HepG2 (cell line): ENCODE results near the gene DRC7. TPM values are rescaled to one million over a fixed set of nuclear protein-coding genes. Genes with fewer than 3 reads are reported as not detected.

Source experiments
- E2F2 ChIP-seq: sonication (generic); formaldehyde crosslinking; IDR thresholded peaks from 2 replicates; pipeline ENCODE4 v1.4.0; 2020; ENCODE audit warnings: missing genetic modification reagents, borderline replicate concordance
- ELF3 ChIP-seq: IDR thresholded peaks from 2 replicates; pipeline ENCODE4 v1.6.1; 2016; ENCODE audit warnings: missing genetic modification reagents, missing compliant biosample characterization
- ETS1 ChIP-seq: sonication (generic); formaldehyde crosslinking; IDR thresholded peaks from 2 replicates; pipeline ENCODE4 v1.4.0; 2020; ENCODE audit warnings: missing genetic modification reagents
- IKZF1 ChIP-seq: fragments of 450-650 bp; IDR thresholded peaks from 2 replicates; pipeline ENCODE4 v1.7.1; 2016
- MTF2 ChIP-seq: sonication (generic); formaldehyde crosslinking; IDR thresholded peaks from 2 replicates; pipeline ENCODE4 v1.5.0; 2020; ENCODE audit warnings: missing genetic modification reagents, borderline replicate concordance
- MZF1 ChIP-seq: sonication (generic); formaldehyde crosslinking; IDR thresholded peaks from 2 replicates; pipeline ENCODE4 v1.8.1; 2023; ENCODE audit warnings: mild to moderate bottlenecking, missing genetic modification reagents, borderline replicate concordance
- NONO ChIP-seq, 2 experiments: fragments of 450-650 bp in 1 of 2; sonication (generic) in 1 of 2; formaldehyde crosslinking in 1 of 2; IDR thresholded peaks in 1 of 2; conservative IDR thresholded peaks in 1 of 2; 2 replicates each; pipeline versions ENCODE4 v1.6.1 to v1.8.0; 2017 to 2022; ENCODE audit warnings: mild to moderate bottlenecking in 1 of 2, missing genetic modification reagents in 1 of 2, moderate library complexity in 1 of 2
- RBFOX2 ChIP-seq: fragments of 200-400 bp; formaldehyde crosslinking; IDR thresholded peaks from 2 replicates; pipeline ENCODE4 v1.6.1; 2017; ENCODE audit warnings: low read depth, mild to moderate bottlenecking, low read length
- RFX3 ChIP-seq: IDR thresholded peaks from 2 replicates; pipeline ENCODE4 v1.6.1; 2016; ENCODE audit warnings: missing biosample characterization, missing genetic modification reagents
- RNF219 ChIP-seq: sonication (generic); formaldehyde crosslinking; IDR thresholded peaks from 2 replicates; pipeline ENCODE4 v1.5.0; 2020; ENCODE audit warnings: mild to moderate bottlenecking, missing genetic modification reagents
- TBL1XR1 ChIP-seq: fragments of 150-350 bp; IDR thresholded peaks from 2 replicates; pipeline ENCODE4 v1.6.1; 2014; ENCODE audit warnings: borderline replicate concordance, low read length; ENCODE audit not compliant: partially characterized antibody
- ZNF224 ChIP-seq: sonication (generic); formaldehyde crosslinking; IDR thresholded peaks from 2 replicates; pipeline ENCODE4 v1.5.0; 2020; ENCODE audit warnings: mild to moderate bottlenecking, missing genetic modification reagents
- ZNF232 ChIP-seq: sonication (generic); formaldehyde crosslinking; IDR thresholded peaks from 2 replicates; pipeline ENCODE4 v1.4.0; 2020; ENCODE audit warnings: missing genetic modification reagents, borderline replicate concordance
- ZNF552 ChIP-seq: sonication (generic); formaldehyde crosslinking; IDR thresholded peaks from 2 replicates; pipeline ENCODE4 v1.9.0; 2022; ENCODE audit warnings: missing genetic modification reagents, mild to moderate bottlenecking, borderline replicate concordance
- ZNF572 ChIP-seq: sonication (generic); formaldehyde crosslinking; IDR thresholded peaks from 2 replicates; pipeline ENCODE4 v1.5.1; 2020; ENCODE audit warnings: mild to moderate bottlenecking, missing genetic modification reagents
- ZNF737 ChIP-seq: sonication (generic); formaldehyde crosslinking; IDR thresholded peaks from 2 replicates; pipeline ENCODE4 v1.5.0; 2020; ENCODE audit warnings: missing genetic modification reagents, mild to moderate bottlenecking, borderline replicate concordance
- ZNF775 ChIP-seq: sonication (generic); formaldehyde crosslinking; IDR thresholded peaks from 2 replicates; pipeline ENCODE4 v1.4.0; 2020; ENCODE audit warnings: missing genetic modification reagents, mild to moderate bottlenecking, moderate library complexity, borderline replicate concordance
- ZNF891 ChIP-seq: sonication (generic); formaldehyde crosslinking; IDR thresholded peaks from 2 replicates; pipeline ENCODE4 v1.5.0; 2020; ENCODE audit warnings: mild to moderate bottlenecking, missing genetic modification reagents
- ZSCAN22 ChIP-seq: sonication (generic); formaldehyde crosslinking; IDR thresholded peaks from 2 replicates; pipeline ENCODE4 v1.4.0; 2020; ENCODE audit warnings: mild to moderate bottlenecking, missing genetic modification reagents
- polyA plus RNA-seq, 8 experiments: library from polyadenylated mRNA; depleted of rRNA in 3 of 8; stranded (reverse) in 7 of 8; unstranded in 1 of 8; fragments of >200 nt; fragmentation: Illumina TruSeq in 4 of 8; extraction: Trizol in 4 of 8; gene quantifications; 2 replicates each; pipeline versions ENCODE4 v1.2.1 to v1.2.3, GENCODE V29; 2011 to 2016; ENCODE audit warnings: low read depth in 4 of 8, missing spikeins in 1 of 8, mixed read lengths in 1 of 8; ENCODE audit not compliant: insufficient read depth in 1 of 8
- total RNA-seq, 5 experiments: library from RNA; depleted of rRNA; stranded (reverse); fragments of >200 nt; fragmentation: Illumina TruSeq; extraction: Trizol; gene quantifications; 2 replicates each; pipeline ENCODE4 v1.2.3, GENCODE V29; 2016; ENCODE audit warnings: low read depth in 1 of 5

DRC7 gene
- total and polyA plus RNA-seq, 2 of the 13 experiments (the other 11 are each of a cell fraction or from before 2014, with no cell fraction given): 2.7 to 3.4 TPM

GRCh38 chr16:57734308-57734924 lies 39.8 kb downstream of the DRC7 start (continued):
- TF ChIP-seq ZNF224 (CRISPR knock-in tag) (peak; percentile 78; the same call in 1 of the 2 replicates), ELF3 (CRISPR knock-in tag) (no peak), ZNF737 (CRISPR knock-in tag) (no peak), MZF1 (CRISPR knock-in tag) (no peak), TBL1XR1 (peak; percentile 21), RNF219 (CRISPR knock-in tag) (no peak), ZNF775 (CRISPR knock-in tag) (no peak), MTF2 (CRISPR knock-in tag) (no peak), ETS1 (CRISPR knock-in tag) (no peak), RFX3 (CRISPR knock-in tag) (no peak), IKZF1 (no peak), ZNF552 (no peak), ZNF891 (CRISPR knock-in tag) (peak; percentile 94), ZNF232 (CRISPR knock-in tag) (0 out of 2 replicates have a peak, but pooled peaks have one; percentile 39), ZSCAN22 (CRISPR knock-in tag) (no peak), E2F2 (CRISPR knock-in tag) (no peak), NONO (IDR thresholded peaks at IDR 0.05) (no peak), NONO (CRISPR knock-in tag; conservative IDR thresholded peaks at IDR 0.05) (no peak), RBFOX2 (peak; percentile 78; the same call in 1 of the 2 replicates), ZNF572 (0 out of 2 replicates have a peak, but pooled peaks have one; percentile 38)
